22Rv1 (cell line): ENCODE data around the gene CHD1.

ENCODE experiments used
- H3K27ac ChIP-seq: fragments of 450-650 bp; 2 replicates; pipeline ENCODE4 v1.5.1; 2017
- ZFX ChIP-seq: fragments of 450-650 bp; IDR thresholded peaks from 2 replicates; pipeline ENCODE4 v1.6.1; 2017; ENCODE audit warnings: antibody characterized with exemption, borderline replicate concordance
- TF ChIP-seq, protein P1 (sequence below): fragments of 450-650 bp; IDR thresholded peaks from 2 replicates; pipeline ENCODE4 v1.5.1; 2017; ENCODE audit warnings: mild to moderate bottlenecking

The CHD1 gene

DNA sequence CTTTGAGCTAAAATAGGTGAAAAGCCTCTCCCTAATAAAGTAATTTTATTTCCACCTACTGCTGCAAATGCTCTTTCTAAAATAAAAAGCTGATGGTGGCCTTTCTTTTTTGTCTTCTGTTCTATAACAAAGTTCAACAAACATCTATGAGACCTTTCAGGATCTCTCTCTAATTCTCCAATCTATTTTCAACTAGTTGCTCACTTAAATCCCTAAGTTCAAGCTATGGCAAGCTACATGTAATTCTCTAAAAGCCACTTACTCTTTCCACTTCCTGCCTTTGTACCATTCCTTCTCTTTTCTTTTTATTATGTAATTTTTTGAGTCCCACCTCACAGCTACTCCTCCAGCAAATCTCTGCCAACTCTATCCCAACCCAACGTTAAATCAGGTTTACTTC is 20.9 kb downstream of the CHD1 start:
- H3K27ac ChIP-seq = no peak overlapping the region
- no peak for TF ChIP-seq ZFX
- TF ChIP-seq, protein P1, sequence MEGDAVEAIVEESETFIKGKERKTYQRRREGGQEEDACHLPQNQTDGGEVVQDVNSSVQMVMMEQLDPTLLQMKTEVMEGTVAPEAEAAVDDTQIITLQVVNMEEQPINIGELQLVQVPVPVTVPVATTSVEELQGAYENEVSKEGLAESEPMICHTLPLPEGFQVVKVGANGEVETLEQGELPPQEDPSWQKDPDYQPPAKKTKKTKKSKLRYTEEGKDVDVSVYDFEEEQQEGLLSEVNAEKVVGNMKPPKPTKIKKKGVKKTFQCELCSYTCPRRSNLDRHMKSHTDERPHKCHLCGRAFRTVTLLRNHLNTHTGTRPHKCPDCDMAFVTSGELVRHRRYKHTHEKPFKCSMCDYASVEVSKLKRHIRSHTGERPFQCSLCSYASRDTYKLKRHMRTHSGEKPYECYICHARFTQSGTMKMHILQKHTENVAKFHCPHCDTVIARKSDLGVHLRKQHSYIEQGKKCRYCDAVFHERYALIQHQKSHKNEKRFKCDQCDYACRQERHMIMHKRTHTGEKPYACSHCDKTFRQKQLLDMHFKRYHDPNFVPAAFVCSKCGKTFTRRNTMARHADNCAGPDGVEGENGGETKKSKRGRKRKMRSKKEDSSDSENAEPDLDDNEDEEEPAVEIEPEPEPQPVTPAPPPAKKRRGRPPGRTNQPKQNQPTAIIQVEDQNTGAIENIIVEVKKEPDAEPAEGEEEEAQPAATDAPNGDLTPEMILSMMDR = no peak

DNA sequence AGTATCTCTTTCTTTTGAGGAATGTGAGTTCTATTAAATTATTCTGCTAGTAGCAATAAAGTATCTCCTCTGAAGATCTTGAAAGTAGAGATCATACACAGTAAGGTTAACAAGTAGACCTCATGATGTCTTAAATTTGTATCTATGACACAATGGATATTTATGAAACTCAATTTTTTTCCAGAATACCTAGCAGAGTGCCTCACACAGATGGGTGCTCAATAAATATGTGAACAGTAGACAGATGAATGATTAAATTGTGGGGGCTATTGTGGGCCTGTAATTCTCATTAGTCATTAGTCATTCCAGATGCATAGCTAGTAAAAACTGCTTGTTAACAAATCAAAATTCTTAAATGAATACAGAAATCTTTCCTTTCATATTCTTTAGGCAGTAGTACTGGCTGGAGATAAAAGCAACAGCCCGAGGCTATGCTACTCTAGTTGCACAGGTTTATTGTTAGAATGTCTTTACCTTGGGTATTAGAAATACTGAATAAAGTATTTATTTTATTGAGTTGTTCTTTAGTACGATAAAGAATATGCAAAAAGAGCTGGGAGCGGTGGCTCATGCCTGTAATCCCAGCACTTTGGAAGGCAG is 22.0 kb downstream of the CHD1 start:
- peak overlapping the region; percentile 17; the same call in 1 of the 2 replicates for H3K27ac ChIP-seq
- TF ChIP-seq, protein P1 = no peak
- no peak for TF ChIP-seq ZFX

DNA sequence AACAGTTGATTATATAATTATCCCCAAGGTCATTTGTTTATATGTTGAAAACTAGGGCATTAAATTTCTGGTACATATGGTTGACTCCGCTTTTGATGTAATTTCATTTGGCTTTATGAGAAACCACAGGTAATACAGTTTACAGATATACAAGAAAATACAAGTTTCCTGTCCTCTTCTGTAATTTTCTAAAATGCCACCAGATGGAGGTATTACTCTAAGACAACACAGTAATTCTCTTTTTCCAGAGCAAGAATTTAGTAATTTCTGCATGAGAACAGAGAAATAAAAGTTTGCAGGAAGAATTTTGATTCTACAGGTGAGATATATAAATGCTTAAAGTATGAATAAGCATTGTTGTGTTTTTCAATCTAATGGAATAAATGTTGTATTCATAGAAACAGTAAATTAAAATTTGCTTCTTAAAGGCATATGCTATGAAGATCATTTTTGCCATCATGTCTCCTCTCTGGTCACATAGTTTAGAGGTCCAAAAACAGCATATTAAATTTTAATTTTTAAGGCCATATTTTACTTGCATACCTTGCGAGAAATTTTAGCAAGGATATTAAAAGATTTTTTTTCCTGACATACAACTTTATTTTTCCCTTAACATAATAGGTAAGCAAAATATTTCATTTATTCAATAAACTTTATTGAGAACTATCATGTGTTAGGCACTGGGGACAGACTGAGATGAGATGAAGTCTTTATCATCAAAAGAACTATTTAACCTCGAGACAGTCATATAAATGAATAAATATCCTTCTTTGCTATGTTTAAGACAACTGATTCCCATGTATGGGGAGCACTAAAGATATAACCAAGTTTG is 22.7 kb downstream of the CHD1 start:
- TF ChIP-seq, protein P1 = peak; percentile 75
- no peak for TF ChIP-seq ZFX
- peak overlapping the region; percentile 17; the same call in 1 of the 2 replicates for H3K27ac ChIP-seq

DNA sequence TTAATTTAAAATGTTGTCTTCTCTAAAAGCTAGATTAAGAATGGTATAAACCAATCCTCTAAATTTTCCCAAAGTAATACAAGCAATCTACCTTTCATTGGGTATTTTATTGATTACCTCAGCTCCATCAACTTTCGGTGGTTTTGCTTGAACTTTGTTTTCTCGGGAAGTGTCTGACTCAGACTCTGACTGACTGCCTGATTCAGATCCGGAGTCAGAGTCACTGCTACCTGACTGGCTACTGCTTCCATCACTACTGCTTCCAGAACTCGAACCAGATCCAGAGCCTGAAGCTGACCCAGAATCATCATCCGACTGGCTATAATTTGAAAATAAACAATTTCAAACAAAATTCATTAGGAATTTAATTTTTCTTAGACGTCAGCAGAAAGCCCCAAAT is 24.0 kb downstream of the CHD1 start:
- no peak overlapping the region for H3K27ac ChIP-seq
- TF ChIP-seq ZFX = no peak
- TF ChIP-seq, protein P1 = no peak

DNA sequence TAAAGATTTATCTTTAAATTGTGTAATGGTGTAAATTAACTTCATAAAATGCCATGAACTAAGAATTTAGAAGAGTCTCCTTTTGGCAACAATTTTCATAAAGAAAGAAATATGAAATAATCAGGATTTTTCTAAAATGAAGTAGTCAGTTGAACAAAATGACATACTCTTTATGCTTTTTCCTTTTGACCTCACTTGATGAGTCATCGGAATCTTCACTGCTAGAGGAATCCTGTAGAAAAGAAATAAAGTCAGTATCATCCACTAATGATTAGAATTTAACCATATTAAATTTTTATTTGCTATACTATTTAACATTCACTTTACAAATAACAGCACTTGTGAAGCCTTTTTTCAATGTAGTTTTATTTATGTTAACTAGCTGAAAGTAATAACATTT is 26.1 kb downstream of the CHD1 start:
- TF ChIP-seq, protein P1 = no peak
- TF ChIP-seq ZFX = no peak
- no peak overlapping the region for H3K27ac ChIP-seq

DNA sequence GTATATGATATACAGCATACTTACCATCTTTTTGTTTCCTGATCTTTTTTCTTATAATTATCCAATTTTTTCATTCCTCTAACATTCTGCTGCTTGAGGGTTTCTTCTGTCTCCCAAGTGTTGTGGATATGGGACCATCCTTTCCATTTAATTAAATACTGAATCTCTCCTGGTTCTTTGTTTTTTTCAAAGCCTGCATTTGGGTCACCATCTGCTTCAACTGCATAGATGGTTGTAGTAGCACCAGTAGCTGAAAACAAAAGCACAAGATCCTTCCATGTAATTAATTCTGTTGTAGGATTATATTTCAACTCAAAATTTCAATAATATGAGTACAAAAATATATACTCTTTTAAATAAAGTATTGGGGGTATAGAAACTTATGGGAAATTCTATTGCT is 29.4 kb downstream of the CHD1 start:
- no peak for TF ChIP-seq ZFX
- TF ChIP-seq, protein P1 = no peak
- H3K27ac ChIP-seq = no peak overlapping the region

DNA sequence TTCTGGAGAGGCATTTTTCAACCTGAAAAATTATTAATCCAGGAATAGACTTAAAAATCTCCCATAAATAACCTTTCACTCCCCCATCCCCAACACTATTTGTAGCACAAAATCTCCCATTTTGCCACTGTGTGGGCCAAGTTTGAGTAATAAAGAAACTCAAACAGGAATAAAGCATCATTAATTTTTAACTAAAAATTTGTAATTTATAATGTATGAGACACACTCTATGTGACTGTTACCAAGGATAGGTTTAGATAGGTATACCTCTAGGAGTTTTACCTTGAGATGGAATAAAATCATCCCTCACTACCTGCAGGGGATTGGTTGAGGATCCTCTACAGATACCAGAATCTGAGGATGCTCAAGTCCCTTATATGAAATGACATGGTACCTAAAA is 30.1 kb downstream of the CHD1 start:
- H3K27ac ChIP-seq = no peak overlapping the region
- TF ChIP-seq, protein P1 = no peak
- no peak for TF ChIP-seq ZFX
